ENCODE data around the gene PIK3R6.

DNA sequence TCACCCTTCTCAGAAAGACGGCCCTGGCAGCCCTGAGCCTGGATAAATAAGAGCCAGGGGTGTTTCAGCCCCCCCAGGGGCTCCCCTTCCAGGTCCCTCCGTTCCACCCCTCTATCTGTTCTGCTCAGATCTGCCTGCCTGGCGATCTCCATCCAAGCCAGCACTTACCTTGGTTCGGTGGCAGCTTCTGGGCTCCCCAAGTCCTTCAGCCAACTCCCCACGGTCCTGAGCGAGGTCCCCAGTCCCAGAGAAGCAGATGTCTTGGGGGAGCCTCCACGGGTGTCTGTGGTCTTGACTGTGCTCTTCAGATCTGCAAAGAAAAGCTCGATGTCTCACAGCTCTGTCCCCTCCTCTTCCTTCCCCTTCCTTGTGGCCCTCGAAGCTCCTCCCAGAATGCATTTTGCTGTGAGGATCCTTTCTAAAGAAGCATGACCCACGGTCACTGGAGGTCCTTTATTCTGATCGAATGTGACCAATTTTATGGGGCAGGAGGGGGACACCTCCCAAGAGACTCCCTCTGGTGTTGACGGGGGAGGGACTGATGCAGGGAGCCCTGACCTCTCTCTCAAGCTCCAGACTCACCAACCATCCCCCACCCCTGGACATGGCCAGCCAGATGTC lies at the start of gene PIK3R6:
- TF ChIP-seq, protein P1, sequence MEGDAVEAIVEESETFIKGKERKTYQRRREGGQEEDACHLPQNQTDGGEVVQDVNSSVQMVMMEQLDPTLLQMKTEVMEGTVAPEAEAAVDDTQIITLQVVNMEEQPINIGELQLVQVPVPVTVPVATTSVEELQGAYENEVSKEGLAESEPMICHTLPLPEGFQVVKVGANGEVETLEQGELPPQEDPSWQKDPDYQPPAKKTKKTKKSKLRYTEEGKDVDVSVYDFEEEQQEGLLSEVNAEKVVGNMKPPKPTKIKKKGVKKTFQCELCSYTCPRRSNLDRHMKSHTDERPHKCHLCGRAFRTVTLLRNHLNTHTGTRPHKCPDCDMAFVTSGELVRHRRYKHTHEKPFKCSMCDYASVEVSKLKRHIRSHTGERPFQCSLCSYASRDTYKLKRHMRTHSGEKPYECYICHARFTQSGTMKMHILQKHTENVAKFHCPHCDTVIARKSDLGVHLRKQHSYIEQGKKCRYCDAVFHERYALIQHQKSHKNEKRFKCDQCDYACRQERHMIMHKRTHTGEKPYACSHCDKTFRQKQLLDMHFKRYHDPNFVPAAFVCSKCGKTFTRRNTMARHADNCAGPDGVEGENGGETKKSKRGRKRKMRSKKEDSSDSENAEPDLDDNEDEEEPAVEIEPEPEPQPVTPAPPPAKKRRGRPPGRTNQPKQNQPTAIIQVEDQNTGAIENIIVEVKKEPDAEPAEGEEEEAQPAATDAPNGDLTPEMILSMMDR (conservative IDR thresholded peaks at IDR 0.05 in 1 of 2, IDR thresholded peaks at IDR 0.05 in 1 of 2; ENCODE audit: extremely low read depth in 1 of 2, insufficient read depth in 1 of 2, low read depth in 1 of 2, low read length in 2 of 2) = no peak
- no peak for TF ChIP-seq EZH2 (IDR thresholded peaks at IDR 0.05; ENCODE audit: borderline replicate concordance, low read length)
